ENCODE results near the gene AP1AR.
A peak's percentile ranks its signal among the peaks of the same experiment; 100 is the strongest.

Gene AP1AR, protein sequence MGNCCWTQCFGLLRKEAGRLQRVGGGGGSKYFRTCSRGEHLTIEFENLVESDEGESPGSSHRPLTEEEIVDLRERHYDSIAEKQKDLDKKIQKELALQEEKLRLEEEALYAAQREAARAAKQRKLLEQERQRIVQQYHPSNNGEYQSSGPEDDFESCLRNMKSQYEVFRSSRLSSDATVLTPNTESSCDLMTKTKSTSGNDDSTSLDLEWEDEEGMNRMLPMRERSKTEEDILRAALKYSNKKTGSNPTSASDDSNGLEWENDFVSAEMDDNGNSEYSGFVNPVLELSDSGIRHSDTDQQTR

DNA sequence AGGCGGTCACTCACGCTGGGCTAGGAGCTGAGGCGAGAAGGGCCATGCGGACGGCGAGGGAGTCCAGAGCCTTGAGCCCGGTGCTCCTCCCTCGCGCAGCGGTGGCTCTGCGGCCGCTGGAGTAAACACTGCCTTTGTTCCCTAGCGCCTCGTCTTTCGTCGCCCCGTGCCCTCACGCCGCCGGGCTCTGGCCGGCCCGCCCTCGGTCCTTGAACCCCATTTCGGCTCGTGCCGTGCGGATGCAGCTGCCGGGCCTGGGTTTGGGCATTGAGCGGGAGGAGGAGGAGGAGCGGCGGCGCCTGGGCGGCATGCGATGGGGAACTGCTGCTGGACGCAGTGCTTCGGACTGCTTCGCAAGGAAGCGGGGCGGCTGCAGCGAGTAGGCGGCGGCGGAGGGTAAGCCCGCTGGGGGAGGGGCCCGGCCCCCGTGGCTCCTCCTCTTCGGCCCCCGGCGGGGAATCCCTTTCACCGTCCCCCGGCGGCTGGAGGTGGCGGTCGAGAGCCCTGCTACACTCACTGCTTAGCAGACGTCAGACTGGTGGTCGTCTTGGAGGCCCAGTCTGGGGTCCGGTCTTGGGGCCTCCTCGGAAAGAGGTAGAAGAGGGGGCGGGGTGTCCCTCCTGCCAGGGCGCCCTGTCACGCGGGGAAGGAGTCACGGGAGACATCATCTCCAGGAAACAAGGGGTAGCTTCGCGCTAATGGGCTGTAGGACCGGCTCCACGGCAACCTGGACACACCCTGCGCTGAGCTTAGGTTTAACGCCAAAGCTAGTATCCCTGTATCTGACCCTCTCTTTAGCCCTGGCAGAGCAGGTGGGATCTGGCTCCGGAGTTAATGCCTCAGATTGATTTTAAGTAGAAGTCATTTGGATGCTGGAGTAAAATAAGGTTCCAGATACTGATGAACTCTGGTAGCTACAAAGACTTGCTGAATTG is at the start of gene AP1AR:
Gene AP1AR, plus strand, starts transcription at position 9 of the 935 bp plus-strand sequence. Its CDS starts 305 bp downstream, at position 314.
- no peaks in the 10 kb centered on the region for H3K27me3 Mint-ChIP-seq
- peak; percentile 90 for DNase-seq
- peaks cover 7 to 23% of the 10 kb centered on the region in 2 donors for H3K4me1 Mint-ChIP-seq
- H3K27ac Mint-ChIP-seq: peak within 1 kb of the TSS; percentile 96
- H3K9me3 Mint-ChIP-seq: no peaks in the 10 kb centered on the region
- H3K36me3 Mint-ChIP-seq: peaks cover 3% of the 10 kb centered on the region in 2 donors
- ATAC-seq (replicated peaks): peak; percentile 65 to 69
- peak within 1 kb of the TSS; percentile 93 to 95 for H3K4me3 Mint-ChIP-seq

DNA sequence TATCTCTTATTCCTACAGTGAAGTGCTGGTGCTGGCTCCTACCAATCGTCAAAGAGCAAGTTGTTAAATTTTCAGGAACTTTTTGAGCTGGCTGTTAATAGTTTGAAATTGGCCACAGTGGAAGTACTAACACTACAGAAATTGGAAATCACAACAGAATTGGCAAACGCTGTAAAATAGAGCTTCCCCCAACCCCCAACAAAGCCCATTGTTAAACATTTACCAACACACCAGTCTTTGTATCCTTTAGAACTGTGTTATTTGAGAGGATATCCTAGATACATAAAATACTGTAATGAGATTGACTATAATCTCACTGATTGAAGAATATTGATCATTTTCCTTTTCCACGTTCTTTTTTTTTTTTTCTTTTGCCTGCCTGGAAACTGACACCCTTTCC is 49.0 kb upstream of the AP1AR start:
- ATAC-seq (replicated peaks): no peak
- H3K27me3 Mint-ChIP-seq: no peaks in the 10 kb centered on the region
- no peak overlapping the region for H3K4me3 Mint-ChIP-seq
- peaks cover 0 to 2% of the 10 kb centered on the region in 2 donors for H3K4me1 Mint-ChIP-seq
- H3K9me3 Mint-ChIP-seq: no peaks in the 10 kb centered on the region
- peaks cover 12 to 16% of the 10 kb centered on the region in 2 donors for H3K36me3 Mint-ChIP-seq
- DNase-seq: no peak
- H3K27ac Mint-ChIP-seq: no peak overlapping the region

DNA sequence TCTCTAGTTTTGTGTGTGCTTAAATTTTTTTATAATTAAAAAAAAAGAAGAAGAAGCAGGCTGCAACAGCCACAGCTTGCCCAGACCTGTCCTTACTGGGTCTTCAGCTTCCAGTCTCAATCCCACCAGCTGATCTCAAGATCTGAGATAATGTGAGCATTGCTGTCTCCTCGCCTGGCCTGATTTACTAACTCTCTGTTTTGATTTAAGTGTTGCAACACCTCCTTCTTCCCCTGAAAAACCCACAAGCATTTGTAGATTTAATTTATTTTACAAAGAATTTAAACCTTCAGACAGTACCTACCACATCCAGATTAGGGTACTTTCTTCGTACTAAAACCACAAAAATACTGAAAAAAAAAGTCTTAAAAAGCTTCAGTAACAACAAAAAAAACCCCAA is 48.3 kb upstream of the AP1AR start:
- Mint-ChIP-seq H3K4me1 (peaks cover 0 to 2% of the 10 kb centered on the region in 2 donors), H3K36me3 (peaks cover 14 to 16% of the 10 kb centered on the region in 2 donors), H3K4me3 (no peak overlapping the region), H3K27ac (no peak overlapping the region), H3K9me3 (no peaks in the 10 kb centered on the region), H3K27me3 (no peaks in the 10 kb centered on the region)
- DNase-seq: no peak
- no peak for ATAC-seq (replicated peaks)

DNA sequence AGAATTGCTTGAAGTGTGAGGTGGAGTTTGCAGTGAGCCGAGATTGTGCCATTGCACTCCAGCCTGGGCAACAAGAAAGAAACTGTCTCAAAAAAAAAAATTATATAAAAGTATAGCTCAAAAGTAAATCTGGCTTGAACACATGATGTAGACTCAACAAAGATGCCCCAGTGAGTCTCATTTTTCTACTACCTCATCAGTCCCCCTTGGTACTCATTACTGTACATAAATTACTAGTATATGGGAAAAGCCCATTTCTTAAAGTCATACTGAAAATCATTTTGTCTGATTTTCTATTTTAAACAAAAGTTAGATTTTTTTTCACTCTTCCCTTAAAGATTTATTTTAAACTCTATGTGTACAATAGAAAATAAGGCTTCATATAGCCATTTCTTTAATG is 47.1 kb upstream of the AP1AR start:
- H3K36me3 Mint-ChIP-seq: peaks cover 10 to 11% of the 10 kb centered on the region in 2 donors
- ATAC-seq (replicated peaks) (peak in 1 of 2 donors; percentile 51), DNase-seq (no peak)
- H3K4me3 Mint-ChIP-seq: no peak overlapping the region
- no peaks in the 10 kb centered on the region for H3K27me3 Mint-ChIP-seq
- no peaks in the 10 kb centered on the region for H3K9me3 Mint-ChIP-seq
- H3K27ac Mint-ChIP-seq: no peak overlapping the region
- peaks cover 0 to 2% of the 10 kb centered on the region in 2 donors for H3K4me1 Mint-ChIP-seq

DNA sequence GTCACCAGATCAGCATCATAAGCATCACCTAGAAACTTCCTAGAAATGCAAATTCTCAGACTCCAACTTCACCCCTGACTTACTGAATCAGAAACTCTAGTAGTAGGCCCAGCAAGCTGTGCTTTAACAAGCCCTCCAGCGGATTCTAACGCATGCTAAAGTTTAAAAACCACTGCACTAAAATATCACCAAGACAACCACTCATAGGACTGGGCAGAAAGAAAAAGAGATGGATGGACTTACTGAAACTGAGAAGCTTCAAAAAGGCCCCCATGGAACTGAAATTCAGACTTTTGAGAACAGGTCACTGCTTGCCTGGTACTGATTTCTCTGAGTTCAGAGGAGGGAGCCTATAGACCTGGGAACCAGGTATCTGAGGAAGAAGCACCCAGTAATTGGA is 46.3 kb upstream of the AP1AR start:
- DNase-seq (no peak), ATAC-seq (replicated peaks) (no peak)
- no peak overlapping the region for H3K4me3 Mint-ChIP-seq
- H3K27me3 Mint-ChIP-seq: no peaks in the 10 kb centered on the region
- H3K9me3 Mint-ChIP-seq: no peaks in the 10 kb centered on the region
- peaks cover 0 to 2% of the 10 kb centered on the region in 2 donors for H3K4me1 Mint-ChIP-seq
- no peak overlapping the region for H3K27ac Mint-ChIP-seq
- peaks cover 10 to 16% of the 10 kb centered on the region in 2 donors for H3K36me3 Mint-ChIP-seq

DNA sequence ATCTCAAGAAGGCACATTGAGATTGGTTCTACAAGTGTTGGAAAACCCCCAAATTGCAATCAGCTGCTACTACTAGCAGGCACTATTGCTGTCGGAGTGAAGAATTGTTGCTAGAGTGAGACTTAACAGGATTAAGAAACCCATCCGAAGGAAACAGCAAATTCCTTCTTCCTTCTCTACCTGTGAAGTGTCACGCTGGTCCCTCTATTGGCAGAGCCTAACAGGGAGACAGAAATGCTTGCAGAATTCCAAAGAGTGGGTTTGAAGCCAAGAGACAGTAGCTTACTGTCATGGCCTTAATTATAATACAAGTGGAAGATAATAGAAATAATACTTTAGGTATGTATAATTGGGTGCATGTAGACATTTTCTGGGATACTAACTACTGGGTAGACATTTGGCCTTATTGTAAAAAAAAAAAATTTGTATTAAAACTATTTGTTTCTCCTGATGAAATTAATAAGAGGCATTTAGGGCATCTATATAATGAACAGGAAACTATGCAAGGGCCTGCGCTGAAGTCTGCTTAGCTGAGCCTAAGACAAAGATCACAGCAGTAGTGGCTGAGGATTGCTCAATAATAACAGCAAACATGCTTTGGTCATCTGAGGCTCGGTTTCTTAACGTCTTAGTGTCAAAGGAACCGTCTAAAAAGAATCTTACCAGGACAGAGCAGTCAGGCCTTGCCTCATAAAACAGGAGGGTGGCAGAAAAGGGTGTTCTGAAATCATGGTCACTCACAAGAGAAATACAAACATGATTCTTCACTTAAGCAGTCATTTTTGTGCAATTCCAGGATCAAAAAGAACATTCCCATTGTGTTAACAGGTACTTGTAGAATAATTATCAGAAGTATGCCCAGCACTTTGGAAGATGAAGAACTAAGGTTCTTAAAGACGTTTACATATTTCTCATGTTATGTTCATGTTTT is 45.6 kb upstream of the AP1AR start:
- H3K36me3 Mint-ChIP-seq: peaks cover 14 to 21% of the 10 kb centered on the region in 2 donors
- no peaks in the 10 kb centered on the region for H3K27me3 Mint-ChIP-seq
- H3K4me3 Mint-ChIP-seq: no peak overlapping the region
- DNase-seq (no peak), ATAC-seq (replicated peaks) (no peak)
- peaks cover 0 to 2% of the 10 kb centered on the region in 2 donors for H3K4me1 Mint-ChIP-seq
- H3K9me3 Mint-ChIP-seq: no peaks in the 10 kb centered on the region
- H3K27ac Mint-ChIP-seq: no peak overlapping the region

DNA sequence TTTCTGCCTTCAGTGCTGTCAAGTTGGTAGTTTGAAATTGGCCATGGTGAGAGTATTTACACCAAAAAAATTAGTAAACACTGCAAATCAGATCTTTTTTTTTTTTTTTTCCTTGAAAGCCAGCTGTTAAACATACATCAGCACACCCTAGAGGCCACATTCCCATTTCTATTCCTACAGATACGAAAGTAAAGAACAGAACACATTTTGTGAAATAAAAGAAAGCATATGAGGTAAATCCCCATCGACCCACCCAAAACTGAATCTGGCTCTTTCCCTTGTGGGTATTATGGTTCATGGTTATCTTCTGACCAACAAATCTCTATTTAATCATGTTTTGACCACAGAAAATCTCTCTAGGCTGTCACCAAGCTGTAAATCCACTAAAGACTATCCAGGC is 41.8 kb upstream of the AP1AR start:
- Mint-ChIP-seq H3K4me3 (no peak overlapping the region), H3K27ac (no peak overlapping the region), H3K4me1 (peaks cover 0 to 2% of the 10 kb centered on the region in 2 donors), H3K27me3 (no peaks in the 10 kb centered on the region), H3K36me3 (peaks cover 10 to 27% of the 10 kb centered on the region in 2 donors), H3K9me3 (no peaks in the 10 kb centered on the region)
- no peak for ATAC-seq (replicated peaks)
- no peak for DNase-seq

DNA sequence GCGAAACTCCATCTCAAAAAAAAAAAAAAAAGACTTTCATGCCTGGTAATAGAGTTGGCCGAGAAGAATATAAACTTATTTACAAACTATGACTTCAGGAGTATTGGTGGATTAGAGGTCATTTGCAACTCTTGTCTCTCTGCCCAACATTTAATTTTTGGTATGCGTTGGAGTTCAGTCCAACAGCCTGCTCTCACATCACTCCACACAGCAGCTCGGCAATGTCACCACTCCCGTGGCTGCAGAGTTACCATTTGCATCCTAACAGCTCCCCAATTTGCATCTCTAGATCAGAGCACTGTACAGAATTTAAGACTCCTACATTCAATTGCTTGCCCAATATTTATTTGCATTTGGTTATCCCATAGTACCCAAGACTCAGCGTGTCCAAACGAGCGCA is 40.9 kb upstream of the AP1AR start:
- Mint-ChIP-seq H3K36me3 (peaks cover 10 to 30% of the 10 kb centered on the region in 2 donors), H3K4me1 (no peaks in the 10 kb centered on the region), H3K9me3 (no peaks in the 10 kb centered on the region), H3K27me3 (no peaks in the 10 kb centered on the region), H3K27ac (no peak overlapping the region), H3K4me3 (no peak overlapping the region)
- ATAC-seq (replicated peaks) (no peak), DNase-seq (no peak)

DNA sequence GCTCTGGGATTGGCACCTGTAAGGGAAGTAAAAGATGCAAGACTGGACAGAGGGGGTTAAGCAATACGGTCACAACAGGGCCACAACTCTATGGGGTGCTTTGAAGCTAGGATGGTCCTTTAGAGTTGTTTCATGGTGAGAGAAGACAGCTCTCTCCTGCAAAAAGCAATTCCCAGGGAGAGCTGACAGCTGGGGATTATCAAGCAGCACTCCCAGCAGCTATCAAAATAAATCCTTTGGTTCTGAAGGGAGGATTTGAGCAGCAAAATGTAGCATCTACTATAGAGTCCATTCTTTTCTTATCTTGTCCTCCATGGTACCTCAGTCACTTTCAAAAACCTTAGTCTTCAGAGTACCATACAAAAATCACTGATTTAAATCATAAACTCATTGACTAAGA is 35.1 kb upstream of the AP1AR start:
- Mint-ChIP-seq H3K27ac (no peak overlapping the region), H3K36me3 (peaks cover 2 to 4% of the 10 kb centered on the region in 2 donors), H3K27me3 (no peaks in the 10 kb centered on the region), H3K4me1 (peaks cover 5 to 7% of the 10 kb centered on the region in 2 donors), H3K9me3 (no peaks in the 10 kb centered on the region), H3K4me3 (no peak overlapping the region)
- DNase-seq (no peak), ATAC-seq (replicated peaks) (no peak)

DNA sequence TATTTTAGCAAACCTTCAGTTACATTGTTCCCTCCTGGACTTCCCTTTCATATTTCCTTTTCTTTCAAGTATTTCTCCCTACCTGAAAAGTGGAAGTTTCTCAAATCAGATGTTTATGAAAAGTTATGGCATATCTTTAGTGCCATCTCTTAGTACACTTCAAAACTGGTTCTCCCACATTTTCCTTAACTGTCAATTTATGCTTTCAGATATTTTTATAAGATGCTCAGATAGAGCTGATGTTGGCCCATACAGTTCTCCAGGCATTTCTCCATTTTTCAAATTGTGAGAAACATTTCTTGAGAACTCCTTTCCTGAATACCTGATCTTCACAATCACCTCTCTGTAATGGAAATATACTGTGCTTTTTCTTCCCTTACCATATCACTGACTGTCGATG is 32.5 kb upstream of the AP1AR start:
- no peak overlapping the region for H3K27ac Mint-ChIP-seq
- ATAC-seq (replicated peaks) (no peak), DNase-seq (no peak)
- H3K27me3 Mint-ChIP-seq: no peaks in the 10 kb centered on the region
- no peaks in the 10 kb centered on the region for H3K9me3 Mint-ChIP-seq
- peaks cover 2 to 3% of the 10 kb centered on the region in 2 donors for H3K36me3 Mint-ChIP-seq
- H3K4me3 Mint-ChIP-seq: no peak overlapping the region
- peaks cover 7 to 10% of the 10 kb centered on the region in 2 donors for H3K4me1 Mint-ChIP-seq

DNA sequence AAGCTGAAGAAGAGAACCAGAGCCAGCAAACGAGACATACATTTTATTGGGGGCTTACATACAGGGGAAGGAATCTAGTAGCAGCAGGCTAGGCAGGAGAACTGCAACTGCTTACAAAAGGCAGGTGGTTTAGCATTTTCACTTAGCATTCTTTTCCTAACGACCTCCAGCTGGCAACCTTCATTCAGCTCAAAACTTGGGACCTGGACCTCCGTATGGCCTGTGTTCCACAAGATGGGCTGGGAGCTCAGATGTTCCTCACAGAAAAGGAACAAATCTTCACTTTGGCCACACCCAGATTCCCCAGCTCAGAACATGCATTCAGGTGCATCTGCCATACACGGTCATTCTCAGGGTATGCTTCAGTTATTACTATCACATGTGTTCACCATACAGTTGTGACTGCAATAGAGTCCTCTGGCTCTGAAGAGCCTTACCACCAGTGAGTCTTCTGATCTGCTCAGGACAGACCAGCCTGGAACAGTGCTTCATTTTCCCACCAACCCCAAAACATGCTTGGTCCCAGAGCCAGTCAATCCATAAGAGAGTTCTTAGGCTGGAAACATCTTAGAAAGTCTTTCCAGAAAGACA is 29.6 kb upstream of the AP1AR start:
- Mint-ChIP-seq H3K27me3 (no peaks in the 10 kb centered on the region), H3K9me3 (no peaks in the 10 kb centered on the region), H3K36me3 (no peaks in the 10 kb centered on the region), H3K27ac (no peak overlapping the region), H3K4me1 (peaks cover 7 to 10% of the 10 kb centered on the region in 2 donors), H3K4me3 (no peak overlapping the region)
- peak in 1 of 2 donors; percentile 49 for ATAC-seq (replicated peaks)
- no peak for DNase-seq

DNA sequence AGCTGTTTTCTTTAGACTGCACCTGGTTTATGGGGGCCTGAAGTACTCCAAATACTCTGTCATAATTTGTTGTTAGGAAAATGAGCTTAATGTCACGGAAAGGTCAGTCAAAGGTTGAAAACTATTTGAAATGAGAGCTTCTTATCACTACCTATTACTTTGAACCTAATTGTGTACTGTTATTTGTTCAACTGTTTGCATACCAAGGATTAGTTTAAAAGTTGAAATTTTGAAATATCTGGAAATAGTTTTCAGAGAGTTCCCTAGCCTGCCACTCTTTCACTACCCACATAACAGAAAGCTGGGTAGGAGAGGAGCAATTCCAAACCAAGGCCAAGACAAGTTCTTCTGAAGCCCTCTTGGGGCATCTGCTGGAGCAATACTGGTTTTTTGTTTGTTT is 28.0 kb upstream of the AP1AR start:
- Mint-ChIP-seq H3K36me3 (no peaks in the 10 kb centered on the region), H3K9me3 (no peaks in the 10 kb centered on the region), H3K27ac (no peak overlapping the region), H3K4me3 (no peak overlapping the region), H3K27me3 (no peaks in the 10 kb centered on the region), H3K4me1 (peaks cover 7 to 10% of the 10 kb centered on the region in 2 donors)
- ATAC-seq (replicated peaks): no peak
- DNase-seq: no peak

DNA sequence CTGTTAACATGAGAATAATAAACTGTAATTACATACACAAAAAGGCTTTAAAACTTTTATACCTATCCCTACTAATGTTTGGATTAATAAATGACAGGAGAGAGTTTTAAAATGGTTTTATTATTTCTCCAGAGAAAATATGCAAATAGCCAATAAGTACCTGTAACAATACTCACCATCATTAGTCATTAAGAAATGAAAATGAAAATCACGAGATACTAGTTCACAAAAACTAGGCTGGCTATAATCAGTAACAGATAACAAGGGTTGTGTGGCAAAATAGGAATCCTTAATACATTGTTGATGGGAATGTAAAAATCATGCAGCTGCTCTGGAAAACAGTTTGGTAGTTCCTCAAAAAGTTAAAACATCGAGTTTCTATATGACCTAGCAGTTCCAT is 25.2 kb upstream of the AP1AR start:
- Mint-ChIP-seq H3K27me3 (no peaks in the 10 kb centered on the region), H3K4me3 (no peak overlapping the region)
- DNase-seq: no peak

More for the DNA sequence above, 25.2 kb upstream of the AP1AR start:
- no peak for ATAC-seq (replicated peaks)
- H3K4me1 Mint-ChIP-seq: peaks cover 0 to 5% of the 10 kb centered on the region in 2 donors
- H3K36me3 Mint-ChIP-seq: no peaks in the 10 kb centered on the region
- no peaks in the 10 kb centered on the region for H3K9me3 Mint-ChIP-seq
- no peak overlapping the region for H3K27ac Mint-ChIP-seq
